RPMI7951 (cell line): ENCODE results near the gene UNC5C. TPM values are rescaled to one million over a fixed set of nuclear protein-coding genes. Genes with fewer than 3 reads are reported as not detected.

ENCODE experiments used
- DNase-seq: peaks from one replicate; pipeline ENCODE4 v3.0.0-alpha.2; 2012; ENCODE audit warnings: low read depth
- total RNA-seq: library from RNA; depleted of rRNA; stranded (reverse); fragments of >200 nt; shearing (Covaris generic); gene quantifications from 2 replicates; pipeline ENCODE4 v1.2.3, GENCODE V29; 2014

Gene UNC5C
- total RNA-seq, 1 experiment from 2014 or later = 0.48 TPM

DNA sequence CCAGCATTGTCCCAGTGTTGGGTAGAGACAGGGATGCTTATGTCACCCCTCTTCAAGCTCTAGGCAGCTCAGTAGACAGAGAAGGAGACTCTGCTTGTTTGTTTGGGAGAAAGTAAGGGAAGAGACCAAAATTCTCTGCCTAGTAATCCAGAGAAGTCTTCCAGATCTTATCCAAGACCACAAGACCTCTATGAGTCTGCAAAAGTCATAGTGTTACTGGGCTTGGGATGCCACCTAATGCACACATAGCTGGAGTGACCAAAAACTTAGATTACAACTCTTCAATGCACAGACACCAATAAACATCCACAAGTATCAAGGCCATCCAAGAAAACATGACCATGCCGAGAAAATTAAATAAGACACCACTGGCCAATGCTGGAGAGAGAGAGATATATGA, 205.5 kb downstream of the UNC5C start:
- DNase-seq = no peak

DNA sequence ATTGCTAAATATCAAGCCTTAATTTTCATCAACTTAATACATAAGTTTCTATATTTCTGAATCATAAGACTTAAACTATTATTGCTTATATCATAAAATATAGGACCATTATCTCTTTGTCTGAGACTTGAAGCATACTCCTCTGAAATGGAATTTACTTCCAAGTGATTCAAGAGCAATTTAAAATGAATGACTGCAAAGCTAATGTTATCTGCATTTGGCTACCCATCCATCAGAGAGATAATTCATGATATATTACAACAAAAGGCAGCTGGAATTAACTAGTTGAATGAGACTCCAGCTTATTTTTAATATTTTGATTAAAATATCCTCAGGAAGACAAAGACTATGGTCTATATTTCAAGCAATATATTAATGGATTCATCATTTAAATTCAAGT, 208.6 kb downstream of the UNC5C start:
- no peak for DNase-seq

DNA sequence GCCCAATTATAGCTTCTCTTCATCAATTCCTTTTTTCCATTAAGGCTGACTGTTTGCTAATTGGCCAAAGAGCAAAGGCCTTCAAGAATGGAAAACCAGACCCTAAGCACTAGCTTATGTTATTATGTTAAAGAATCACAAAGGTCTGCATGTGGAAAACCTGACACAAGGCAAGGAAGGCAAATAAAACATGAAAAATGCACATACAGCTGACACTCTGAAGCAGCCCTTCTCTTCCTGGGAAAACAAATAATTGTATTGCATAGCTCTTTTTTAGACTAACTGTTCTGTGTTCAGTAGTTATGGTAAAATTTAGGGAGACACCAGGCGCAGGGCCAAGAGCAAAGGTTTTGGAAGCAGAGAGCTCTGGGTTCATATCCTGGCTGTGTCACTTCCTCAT, 223.1 kb downstream of the UNC5C start:
- DNase-seq = no peak

DNA sequence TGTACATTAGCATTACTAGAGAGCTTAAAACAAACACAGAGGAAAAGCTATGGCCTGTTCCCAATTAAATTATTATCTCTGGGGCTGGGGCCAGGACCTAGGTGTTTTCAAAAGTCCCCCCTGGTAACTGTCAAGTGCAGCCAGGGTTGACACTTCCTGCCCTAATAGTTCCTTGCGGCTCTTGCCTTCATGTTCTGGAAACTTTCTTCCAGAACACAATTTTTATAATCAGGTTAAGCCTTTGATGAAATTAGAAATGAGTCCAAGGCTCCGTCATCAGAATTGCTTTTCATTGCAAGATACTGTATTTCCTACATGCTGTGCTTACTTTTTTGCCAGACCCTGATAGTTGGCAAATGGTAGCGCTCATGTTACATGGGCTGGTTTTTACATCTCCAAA, 229.6 kb downstream of the UNC5C start:
- DNase-seq = no peak

DNA sequence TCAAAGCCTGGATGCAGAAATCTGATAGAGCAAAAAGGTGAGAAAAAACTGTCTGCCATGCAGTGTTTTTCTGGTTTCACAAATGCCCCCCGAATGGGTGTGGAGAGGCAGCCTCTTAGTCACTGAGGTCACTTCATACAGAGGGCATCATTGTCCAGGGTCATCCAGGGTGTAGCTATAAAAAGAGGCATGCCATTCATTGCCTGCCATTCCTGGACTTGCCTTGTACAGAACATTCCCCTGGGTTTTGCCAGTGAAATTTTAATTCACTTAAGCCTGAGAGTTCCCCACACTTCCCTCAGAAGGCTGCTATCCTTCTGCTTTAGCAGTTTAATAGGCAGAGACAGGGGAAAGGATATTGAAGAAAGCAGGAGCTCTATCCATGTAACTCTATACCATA, 230.3 kb downstream of the UNC5C start:
- peak; percentile 11 for DNase-seq

DNA sequence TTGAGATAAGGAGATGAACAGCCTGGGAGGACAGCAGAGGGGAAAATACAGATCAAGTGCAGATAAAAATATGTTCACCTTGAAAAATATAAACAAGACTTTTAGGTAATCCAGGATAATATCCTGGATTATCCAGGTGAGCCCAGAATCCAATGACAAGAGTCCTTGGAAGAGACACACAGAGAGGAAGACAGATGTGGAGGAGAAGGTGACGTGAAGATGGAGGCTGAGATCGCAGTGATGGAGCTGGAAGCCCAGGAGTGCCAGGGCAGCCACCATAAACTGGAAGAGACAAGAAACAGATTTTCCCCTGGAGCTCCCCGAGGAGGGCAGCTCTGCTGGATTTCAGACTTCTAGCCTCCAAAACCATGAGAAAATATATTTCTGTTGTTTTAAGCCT, 230.7 kb downstream of the UNC5C start:
- DNase-seq = no peak

DNA sequence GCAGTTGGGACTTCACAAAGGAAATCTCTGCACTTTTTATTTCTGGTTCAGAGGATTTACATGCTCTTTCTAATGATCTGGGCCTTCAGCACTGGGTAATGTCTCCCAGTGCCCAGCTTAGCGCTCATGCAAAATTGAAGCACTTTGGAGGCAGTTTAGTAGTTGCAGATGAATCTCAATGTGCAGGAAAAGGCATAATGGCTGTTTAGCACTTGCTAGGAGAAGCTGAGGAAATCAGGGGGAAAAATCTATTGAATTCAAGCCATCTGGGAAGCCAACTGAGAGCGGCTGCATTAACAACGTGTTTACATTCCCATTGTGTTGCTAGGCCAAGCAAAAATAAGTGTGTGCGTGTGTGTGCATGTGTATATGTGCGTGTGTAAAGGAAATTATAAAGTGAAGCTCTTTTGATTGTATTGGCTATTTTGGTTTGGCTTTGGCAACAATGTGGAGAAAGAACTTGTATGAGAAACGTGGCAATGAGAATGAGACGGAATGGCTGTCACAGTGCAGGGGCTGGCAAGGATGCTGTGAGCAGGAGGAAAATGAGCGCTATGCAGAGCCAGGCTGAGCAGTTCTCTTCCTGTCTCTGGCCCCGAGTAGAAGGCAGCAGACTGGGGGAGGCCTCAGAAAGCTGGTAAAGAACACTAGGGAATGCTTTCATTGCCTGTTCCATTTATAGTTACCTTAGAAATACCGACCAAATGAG, 231.5 kb downstream of the UNC5C start:
- no peak for DNase-seq

DNA sequence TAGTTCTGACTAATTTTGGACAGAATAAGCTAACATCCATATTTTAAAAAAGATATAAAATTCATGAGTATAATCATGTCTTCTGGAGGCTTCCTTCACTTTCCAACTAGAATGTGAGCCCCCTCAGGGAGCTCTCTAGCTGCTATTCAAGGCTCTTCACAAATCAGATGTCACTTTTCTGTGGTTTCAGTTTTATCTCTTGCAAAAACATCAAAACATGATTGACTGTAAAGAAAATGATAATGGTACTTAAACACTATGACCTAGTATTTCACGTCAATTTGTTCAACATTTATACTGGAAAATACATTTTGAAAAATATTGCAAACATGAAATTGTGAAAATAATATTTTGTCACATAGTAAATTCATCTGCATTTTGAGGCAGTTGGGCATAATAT, 234.2 kb downstream of the UNC5C start:
- DNase-seq = no peak

DNA sequence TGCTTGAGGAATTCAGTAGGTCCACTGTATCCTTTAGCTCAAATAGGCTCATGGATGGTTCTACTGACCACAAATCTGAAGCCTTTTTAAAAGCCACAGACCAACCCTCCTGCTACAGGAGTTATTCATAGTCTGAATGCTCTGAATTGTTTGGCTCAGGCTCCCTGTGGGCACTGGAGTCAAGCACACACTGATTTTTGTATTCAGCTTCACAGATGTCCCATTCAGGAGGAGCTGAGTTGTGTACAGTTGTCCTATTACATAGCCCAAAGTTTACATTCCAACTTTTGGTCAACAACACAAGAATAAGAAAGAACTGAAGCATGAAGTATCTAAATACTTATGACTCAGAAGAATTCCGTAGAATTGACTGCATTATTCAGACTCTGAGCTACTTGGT, 243.9 kb downstream of the UNC5C start:
- DNase-seq = peak; percentile 47

DNA sequence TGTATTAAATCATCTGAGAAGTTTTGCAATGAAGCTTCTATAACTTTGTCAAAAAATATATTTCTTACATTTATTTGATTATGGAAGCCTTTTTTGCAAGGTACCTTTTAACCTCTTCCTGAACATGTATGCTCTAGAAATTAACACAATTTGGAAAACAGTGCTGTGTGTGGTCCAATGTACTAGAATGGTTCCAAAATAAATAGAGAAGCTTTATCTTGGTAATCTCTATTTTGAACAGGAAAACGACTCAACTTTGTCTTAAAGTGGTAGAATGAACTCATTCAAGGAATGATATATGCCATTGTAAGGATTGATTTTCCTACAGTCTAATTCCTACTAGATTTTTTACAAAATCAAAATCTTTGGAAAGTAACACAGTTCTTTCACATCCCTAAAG, 248.5 kb downstream of the UNC5C start:
- no peak for DNase-seq

DNA sequence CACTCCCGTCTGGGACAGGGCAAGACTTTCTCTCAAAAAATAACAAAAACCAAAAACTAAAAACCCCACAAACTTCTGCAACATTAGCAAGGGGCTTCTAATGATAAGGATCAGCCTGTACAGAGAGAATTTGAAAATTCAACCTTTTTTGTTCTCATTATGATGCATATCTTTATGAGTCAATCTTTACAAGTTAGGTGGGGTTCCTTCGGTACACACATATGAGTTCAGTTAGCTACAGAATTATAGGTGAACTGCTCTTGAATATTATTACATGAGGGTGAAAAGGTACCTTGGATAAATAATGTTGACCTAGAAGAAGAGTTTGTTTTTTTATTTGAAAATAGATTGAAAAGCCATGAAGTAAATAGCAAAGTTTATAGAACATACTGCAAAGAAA, 252.7 kb downstream of the UNC5C start:
- DNase-seq = no peak

DNA sequence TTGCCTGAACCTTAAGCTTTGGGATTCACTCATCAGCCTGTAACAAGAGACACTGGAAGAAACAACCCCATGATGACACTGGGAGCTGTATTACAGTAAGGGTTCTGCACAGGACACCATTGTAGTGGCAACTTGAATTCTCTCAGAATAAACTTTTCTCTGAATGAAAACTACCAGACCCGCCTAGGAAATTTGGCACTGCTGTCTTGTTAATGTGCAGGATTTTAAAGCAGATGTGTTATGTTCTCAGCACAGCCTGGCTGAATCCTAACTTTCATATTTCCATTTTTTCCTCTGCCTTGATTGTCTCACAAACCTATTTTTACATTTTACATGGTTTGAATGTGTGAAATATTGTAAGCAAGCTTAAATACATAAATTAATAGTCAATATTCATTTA, 253.6 kb downstream of the UNC5C start:
- DNase-seq = no peak

DNA sequence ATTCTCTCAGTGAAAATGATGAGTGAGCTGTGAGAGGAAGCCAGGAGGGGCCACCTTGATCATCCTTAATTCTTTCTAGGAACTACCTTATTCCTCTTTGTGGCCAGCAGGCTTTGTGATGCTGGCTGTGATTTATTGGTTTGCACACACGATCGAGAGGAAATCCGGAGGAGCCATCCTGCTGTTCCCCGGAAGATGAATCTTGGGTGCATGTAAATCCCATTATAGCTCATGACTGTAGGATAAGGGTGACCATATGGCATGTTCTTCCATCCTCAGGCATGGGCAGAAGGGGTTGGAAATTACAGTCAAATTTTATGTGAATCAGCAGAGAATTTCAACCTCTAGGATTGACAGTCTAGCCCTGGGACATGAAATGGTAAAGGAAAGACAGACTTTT, 254.5 kb downstream of the UNC5C start:
- DNase-seq = no peak

DNA sequence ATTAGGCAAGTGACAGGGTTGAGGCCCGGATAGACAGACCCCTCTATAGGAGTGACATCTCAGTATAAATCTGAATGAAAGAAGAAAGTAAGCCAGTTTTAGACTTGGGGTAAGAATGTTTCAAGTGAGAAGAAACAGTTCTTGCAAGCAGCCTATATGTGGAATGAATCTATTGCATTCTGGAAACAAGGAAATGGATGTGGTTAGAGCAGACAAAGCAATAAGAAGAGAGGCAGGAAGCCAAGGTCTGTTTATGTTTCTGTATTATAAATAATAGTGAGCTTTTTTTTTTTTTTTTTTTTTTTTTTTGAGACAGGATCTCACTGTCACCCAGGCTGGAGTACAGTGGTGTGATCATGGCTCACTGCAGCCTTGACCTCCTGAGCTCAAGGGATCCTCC, 255.8 kb downstream of the UNC5C start:
- DNase-seq = peak; percentile 3

DNA sequence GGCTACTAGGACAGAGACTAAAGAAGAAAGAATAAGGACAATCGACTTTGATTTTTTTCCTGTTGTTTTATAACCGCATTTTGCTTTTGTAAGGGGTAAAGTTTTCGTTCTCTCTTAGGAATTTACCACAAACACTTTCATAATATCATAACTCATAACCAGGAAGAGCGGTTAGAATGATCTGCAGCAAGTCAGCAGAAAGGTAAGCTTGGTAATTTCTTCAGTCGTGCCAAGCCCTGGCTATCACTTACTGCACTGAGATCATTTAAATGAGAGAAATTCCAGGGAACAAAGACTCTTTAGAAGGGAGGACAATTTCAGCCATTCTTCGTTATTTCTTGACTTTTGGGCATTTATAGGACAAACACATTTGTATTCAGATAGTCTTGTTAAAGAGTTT, 258.1 kb downstream of the UNC5C start:
- peak; percentile 10 for DNase-seq

DNA sequence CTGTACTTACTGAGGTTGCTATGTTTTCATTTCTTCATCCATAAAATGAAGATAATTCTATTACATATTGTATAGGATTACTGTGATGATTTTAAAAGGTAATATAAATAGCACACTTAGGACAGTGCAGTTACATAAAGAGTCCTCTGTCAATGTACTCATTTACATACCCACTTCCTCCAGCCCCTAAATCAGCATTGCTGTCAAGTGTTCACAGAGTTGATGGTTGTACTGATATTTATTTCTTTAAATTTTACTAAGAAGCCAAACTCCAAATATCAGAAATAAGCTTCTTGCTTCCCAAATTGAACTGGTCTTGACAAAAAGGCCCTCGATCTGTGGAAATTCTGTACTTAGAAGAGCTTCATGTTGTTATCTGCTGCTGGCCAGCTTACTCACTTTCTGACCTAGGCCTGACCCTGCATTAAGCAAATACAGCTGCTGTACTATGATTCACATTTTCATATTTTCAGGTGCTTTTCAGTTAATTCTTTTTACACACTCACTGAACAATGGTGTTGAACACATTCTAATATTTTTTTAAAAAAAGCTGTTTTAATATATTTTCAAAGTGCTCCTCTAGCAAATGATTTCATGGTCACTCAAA, 259.6 kb downstream of the UNC5C start:
- no peak for DNase-seq

DNA sequence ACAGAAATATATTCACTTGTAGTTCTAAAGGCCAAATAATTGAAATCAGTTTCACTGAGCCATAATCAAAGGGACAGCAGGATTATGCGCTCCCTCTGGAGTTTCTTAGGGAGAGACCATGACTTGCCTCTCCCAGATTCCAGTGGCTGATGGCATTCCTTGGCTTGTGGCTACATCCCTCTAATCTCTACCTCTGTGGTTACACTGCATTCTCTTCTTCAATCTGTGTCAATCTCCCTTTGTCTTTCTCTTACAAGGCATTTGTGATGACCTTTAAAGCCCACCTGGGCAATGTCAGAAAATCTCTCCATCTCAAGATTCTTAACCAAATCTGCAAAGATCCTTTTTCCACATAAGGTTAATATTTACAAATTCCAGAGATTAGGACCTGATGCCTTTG, 260.2 kb downstream of the UNC5C start:
- DNase-seq = no peak

DNA sequence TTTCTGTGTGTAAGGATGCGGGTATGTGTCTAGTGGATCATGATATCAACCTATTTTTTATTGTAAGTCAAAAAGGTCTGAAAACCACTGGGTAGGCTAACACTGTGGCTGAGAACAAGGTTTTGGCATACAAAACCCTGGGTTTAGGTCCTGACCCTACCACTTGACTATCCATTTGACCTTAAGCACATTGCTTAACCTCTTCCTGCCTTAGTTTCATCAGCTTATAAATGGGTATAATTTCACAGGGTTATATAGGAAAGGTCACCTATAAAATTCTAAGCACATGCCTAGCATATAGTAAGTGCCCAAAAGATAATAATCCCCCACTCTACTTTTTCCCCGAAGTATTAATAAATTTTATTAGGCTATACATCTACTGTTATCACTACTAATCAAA, 263.0 kb downstream of the UNC5C start:
- DNase-seq = no peak

DNA sequence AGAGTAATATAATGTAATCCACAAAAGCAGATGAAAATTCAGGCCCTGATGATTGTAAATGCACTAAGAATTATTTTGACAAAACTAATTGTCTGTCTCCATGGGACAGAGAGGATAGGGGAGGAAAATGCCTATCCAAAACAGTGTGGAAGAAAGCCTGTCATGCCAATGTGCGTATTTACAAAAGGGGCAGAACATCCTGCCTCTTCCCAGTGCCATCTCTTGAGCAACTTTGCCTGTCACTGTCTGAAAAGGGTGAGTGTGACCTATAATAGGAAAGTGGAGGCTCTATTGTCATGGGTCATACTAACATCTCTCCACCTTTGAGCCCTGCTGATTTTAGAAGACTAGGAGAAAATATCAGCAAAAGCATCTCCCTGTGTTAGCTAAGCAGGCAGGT, 264.1 kb downstream of the UNC5C start:
- DNase-seq = no peak

DNA sequence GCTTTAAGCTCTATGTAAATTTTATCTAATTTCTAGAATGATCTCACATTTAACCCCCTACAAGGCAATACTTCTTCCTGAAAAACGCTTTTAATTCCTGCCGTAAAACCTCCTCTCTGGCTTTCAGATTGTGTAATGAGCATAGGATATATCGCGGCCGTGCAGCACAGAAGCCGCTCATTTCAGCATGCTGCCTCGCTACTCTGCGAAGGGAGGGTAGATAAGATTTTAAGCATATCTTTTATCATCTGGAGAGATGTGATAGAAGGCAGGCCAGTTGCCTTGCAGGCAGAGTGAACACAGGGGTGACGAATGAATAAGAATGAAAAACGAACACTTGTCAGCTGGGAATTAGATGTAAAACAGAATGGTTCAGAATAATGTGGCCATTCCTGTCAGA, 265.5 kb downstream of the UNC5C start:
- no peak for DNase-seq

DNA sequence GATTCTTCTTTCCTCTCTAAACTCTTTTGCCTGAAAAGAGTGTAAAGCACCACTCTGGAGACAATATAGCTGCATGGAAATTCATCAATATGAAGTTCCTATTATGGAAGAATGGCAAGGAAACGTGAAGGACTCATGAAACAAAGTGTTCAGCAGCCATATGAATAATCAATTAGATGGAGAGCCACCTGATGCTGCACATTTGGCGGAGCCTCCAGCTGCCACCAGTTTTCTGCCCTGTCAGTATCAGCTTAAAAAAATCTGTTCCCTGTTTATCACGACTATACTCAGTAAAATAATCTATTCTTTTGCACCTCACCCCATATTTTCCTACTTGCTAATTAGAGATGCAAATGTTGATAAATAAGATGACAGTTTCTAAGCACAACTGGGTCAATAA, 276.0 kb downstream of the UNC5C start:
- DNase-seq = no peak

DNA sequence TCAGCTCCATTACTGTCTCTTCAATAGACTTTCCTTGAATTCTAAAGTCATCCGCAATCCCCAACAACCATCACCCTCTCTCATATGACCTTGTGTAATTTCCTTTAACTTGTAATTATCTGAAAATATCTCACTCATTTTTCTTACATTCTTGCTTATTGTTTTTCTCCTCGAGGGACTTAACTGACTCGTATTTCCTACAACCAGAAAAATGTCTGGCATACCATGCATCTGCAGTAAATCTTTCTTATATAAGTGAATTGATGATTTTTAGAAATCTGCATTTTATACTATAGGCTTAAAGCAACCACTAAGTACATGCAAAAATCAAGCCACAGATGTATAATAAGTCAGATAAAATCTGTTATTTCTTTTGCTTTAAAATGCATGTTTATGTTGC, 276.7 kb downstream of the UNC5C start:
- DNase-seq = no peak

DNA sequence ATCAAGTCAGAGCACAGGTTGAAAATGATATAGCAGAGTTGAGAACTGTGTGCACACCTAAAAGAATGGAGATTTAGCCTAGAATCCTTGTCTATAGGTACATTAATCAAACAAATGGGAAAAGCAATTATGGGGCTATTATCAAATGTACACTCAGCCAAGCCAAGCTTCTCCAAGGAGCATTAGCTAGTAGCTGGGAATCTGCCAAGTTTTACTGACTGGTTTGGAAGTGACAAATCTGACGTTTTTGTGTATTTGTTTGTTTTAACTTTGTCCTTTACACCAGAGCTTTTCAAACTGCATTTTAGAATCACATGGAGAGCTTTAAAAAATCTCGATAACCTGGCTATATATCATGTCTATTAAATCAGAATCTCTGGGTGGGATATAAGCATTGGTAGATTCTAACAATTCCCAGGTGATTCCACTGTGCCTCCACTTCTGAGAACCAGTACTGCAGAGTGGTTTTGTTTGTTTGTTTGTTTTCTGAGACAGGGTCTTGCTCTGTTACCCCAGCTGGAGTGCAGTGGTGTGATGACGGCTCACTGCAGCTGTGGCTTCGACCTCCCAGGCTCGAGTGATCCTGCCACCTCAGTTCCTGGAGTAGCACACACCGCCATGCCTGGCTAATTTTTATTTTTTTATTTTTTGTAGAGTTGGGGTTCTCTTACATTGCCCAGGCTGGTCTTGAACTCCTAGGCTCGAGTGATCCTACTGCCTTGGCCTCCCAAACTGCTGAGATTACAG, 279.8 kb downstream of the UNC5C start:
- no peak for DNase-seq
